ENCODE measurements around the gene LARGE1.

LARGE1 gene

GRCh38 chr22:33920197-33920540, at the start of gene LARGE1:
Gene LARGE1 (minus strand): TSS chr22:33920476.
- no peak for DNase-seq (ENCODE audit: low read depth)

GRCh38 chr22:33969045-33969444, 48.8 kb upstream of the LARGE1 start:
- DNase-seq (ENCODE audit: low read depth), result no peak

- DNase-seq (ENCODE audit: low read depth), result no peak
These were observed 43.8 kb upstream of the LARGE1 start for GRCh38 chr22:33964121-33964520.

GRCh38 chr22:33962409-33962808, 42.1 kb upstream of the LARGE1 start:
- DNase-seq (ENCODE audit: low read depth), result no peak

GRCh38 chr22:33958741-33959140, 38.5 kb upstream of the LARGE1 start:
- no peak for DNase-seq (ENCODE audit: low read depth)

- DNase-seq (ENCODE audit: low read depth), result no peak
These were observed 36.8 kb upstream of the LARGE1 start for GRCh38 chr22:33957086-33957485.

- DNase-seq (ENCODE audit: low read depth), result no peak
These were observed 32.5 kb upstream of the LARGE1 start for GRCh38 chr22:33952776-33953175.

- DNase-seq (ENCODE audit: low read depth), result no peak
These were observed 20.5 kb upstream of the LARGE1 start for GRCh38 chr22:33940741-33941140.

- no peak for DNase-seq (ENCODE audit: low read depth)
These were observed 12.7 kb upstream of the LARGE1 start for GRCh38 chr22:33932997-33933396.

- DNase-seq (ENCODE audit: low read depth), result no peak
These were observed 11.1 kb upstream of the LARGE1 start for GRCh38 chr22:33931406-33931805.

- no peak for DNase-seq (ENCODE audit: low read depth)
These were observed 7.5 kb upstream of the LARGE1 start for GRCh38 chr22:33927752-33928151.

- no peak for DNase-seq (ENCODE audit: low read depth)
These were observed 4.9 kb upstream of the LARGE1 start for GRCh38 chr22:33925194-33925593.

- DNase-seq (ENCODE audit: low read depth), result no peak
These were observed 3.5 kb upstream of the LARGE1 start for GRCh38 chr22:33923660-33924246.

GRCh38 chr22:33923033-33923432, 2.8 kb upstream of the LARGE1 start:
- DNase-seq (ENCODE audit: low read depth), result no peak

GRCh38 chr22:33922349-33922681, 2.0 kb upstream of the LARGE1 start:
- no peak for DNase-seq (ENCODE audit: low read depth)

GRCh38 chr22:33921525-33922348, 1.5 kb upstream of the LARGE1 start:
- peak; percentile 14 for DNase-seq (ENCODE audit: low read depth)

GRCh38 chr22:33920927-33921524, 750 bp upstream of the LARGE1 start:
- DNase-seq (ENCODE audit: low read depth), result peak; percentile 85

GRCh38 chr22:33919391-33920196, 682 bp downstream of the LARGE1 start:
- DNase-seq (ENCODE audit: low read depth), result no peak

- no peak for DNase-seq (ENCODE audit: low read depth)
These were observed 1.5 kb downstream of the LARGE1 start for GRCh38 chr22:33918676-33919365.

GRCh38 chr22:33917744-33918406, 2.4 kb downstream of the LARGE1 start:
- DNase-seq (ENCODE audit: low read depth), result no peak

GRCh38 chr22:33914699-33915098, 5.6 kb downstream of the LARGE1 start:
- no peak for DNase-seq (ENCODE audit: low read depth)

- DNase-seq (ENCODE audit: low read depth), result no peak
These were observed 6.1 kb downstream of the LARGE1 start for GRCh38 chr22:33914131-33914530.
